Stomach (tissue), 9 donors: ENCODE data around the gene OGFOD2. TPM values are rescaled to one million over a fixed set of nuclear protein-coding genes. Genes with fewer than 3 reads are reported as not detected.
"Not testable (repeated sequence)": the region's sequence is repeated elsewhere in the genome, so short reads cannot be mapped to it uniquely, and the experiment has no call there.

ENCODE experiments used
- DNase-seq, 2 donors: peaks; one replicate each; pipeline versions ENCODE4 v3.0.0 to v3.0.0-alpha.2; 2013 to 2019
- H3K27ac ChIP-seq, 5 donors: fragments of 200-600 bp in 4 of 5; sonication (generic) in 4 of 5; one replicate each; pipeline ENCODE4 v1.5.1; 2013 to 2019; ENCODE audit warnings: mild to moderate bottlenecking in 1 of 5, moderate library complexity in 1 of 5
- H3K27me3 ChIP-seq, 3 donors: fragments of 200-600 bp; sonication (generic); one replicate each; pipeline ENCODE4 v1.5.1; 2017 to 2019; ENCODE audit warnings: mixed run types in 1 of 3
- H3K36me3 ChIP-seq, 4 donors: fragments of 200-600 bp; sonication (generic); 1 replicate in 3 of 4; 2 replicates in 1 of 4; pipeline ENCODE4 v1.5.1; 2016 to 2019
- H3K4me1 ChIP-seq, 4 donors: fragments of 200-600 bp; sonication (generic); one replicate each; pipeline ENCODE4 v1.5.1; 2016 to 2019
- H3K4me3 ChIP-seq, 4 donors: fragments of 200-600 bp; sonication (generic) in 3 of 4; one replicate each; pipeline ENCODE4 v1.5.1; 2016 to 2019; ENCODE audit warnings: mild to moderate bottlenecking in 1 of 4
- H3K9me3 ChIP-seq, 4 donors: fragments of 200-600 bp; sonication (generic); one replicate each; pipeline ENCODE4 v1.5.1; 2016 to 2019
- CTCF ChIP-seq, 7 experiments: fragments of 450-650 bp in 4 of 7; fragments of 200-600 bp in 3 of 7; sonication (generic) in 3 of 7; IDR thresholded peaks; one replicate each; pipeline ENCODE4 v1.5.1; 2016 to 2019; ENCODE audit warnings: antibody characterized with exemption in 7 of 7, control low read depth in 2 of 7, mild to moderate bottlenecking in 1 of 7
- EP300 ChIP-seq: sonication (generic); formaldehyde crosslinking; IDR thresholded peaks from one replicate; pipeline ENCODE4 v1.6.1; 2017; ENCODE audit warnings: antibody characterized with exemption
- POLR2A ChIP-seq, 4 donors: fragments of 450-650 bp; IDR thresholded peaks; one replicate each; pipeline ENCODE4 v1.6.1; 2016; ENCODE audit warnings: antibody characterized with exemption in 4 of 4, control low read depth in 2 of 4, mild to moderate bottlenecking in 1 of 4, moderate library complexity in 1 of 4
- POLR2AphosphoS5 ChIP-seq, 3 donors: sonication (generic); formaldehyde crosslinking; IDR thresholded peaks; one replicate each; pipeline ENCODE4 v1.6.1; 2016; ENCODE audit warnings: antibody characterized with exemption in 3 of 3
- WGBS, 5 donors: extraction: QIAGEN DNeasy Blood & Tissue Kit in 3 of 5; methylation state at CpG; one replicate each; pipeline versions ENCODE4 v1.1.5 to v1.1.7; 2013 to 2018; 5-methylcytosine and 5-hydroxymethylcytosine counted together
- intact Hi-C: fragments of 100-400 bp; cut with DNase I; formaldehyde crosslinking; loops from one replicate; pipeline ENCODE4 v1.15.1; 2023; ENCODE audit warnings: low total_unique reads
- polyA plus RNA-seq, 3 donors: library from polyadenylated mRNA; stranded (reverse); fragments of 200-250 nt; gene quantifications; one replicate each; pipeline ENCODE4 v1.2.3, GENCODE V29; 2013
- total RNA-seq, 5 donors: library from RNA; depleted of rRNA; stranded (reverse); fragments of >200 nt; gene quantifications; one replicate each; pipeline versions ENCODE4 v1.1.0 to v1.2.3, GENCODE V29; 2014 to 2016
- donor health status: healthy with polysubstance abuse.
- donor health status: Bipolar disorder and iron deficiency.
- donor health status: healthy.

The OGFOD2 gene
- total and polyA plus RNA-seq, 8 donors, result 1.7 to 29.2 (median 13.7) TPM

- WGBS, 5 donors, result 81 to 88% (median 85%) methylated on average over 3 of the region's 3 CpGs
- Histone ChIP-seq H3K9me3 (no peaks in the 10 kb centered on the region), H3K36me3 (peaks cover 0 to 26% (median 8%) of the 10 kb centered on the region in 4 donors), H3K27ac (no peak overlapping the region), H3K27me3 (no peaks in the 10 kb centered on the region), H3K4me3 (no peak overlapping the region), H3K4me1 (peaks cover 0 to 10% (median 4%) of the 10 kb centered on the region in 4 donors)
- no peak for DNase-seq
- no peak for TF ChIP-seq POLR2AphosphoS5 (IDR thresholded peaks at IDR 0.05)
- TF ChIP-seq POLR2A (IDR thresholded peaks at IDR 0.05), result no peak
- no peak for TF ChIP-seq CTCF (IDR thresholded peaks at IDR 0.05)
- TF ChIP-seq EP300, result no peak
- intact Hi-C loops, result no loop called here
Measured at GRCh38 chr12:122937622-122938091, 37.4 kb upstream of the OGFOD2 start.

GRCh38 chr12:122939125-122939524 lies 35.9 kb upstream of the OGFOD2 start:
- H3K27me3 ChIP-seq, result no peaks in the 10 kb centered on the region
- H3K27ac ChIP-seq, result no peak overlapping the region
- no peak overlapping the region for H3K4me3 ChIP-seq
- peaks cover 0 to 19% (median 8%) of the 10 kb centered on the region in 4 donors for H3K36me3 ChIP-seq
- intact Hi-C loops, result no loop called here
- H3K4me1 ChIP-seq, result peaks cover 3 to 24% (median 7%) of the 10 kb centered on the region in 4 donors
- TF ChIP-seq POLR2A (IDR thresholded peaks at IDR 0.05), result no peak
- no peak for TF ChIP-seq EP300
- no peak for TF ChIP-seq POLR2AphosphoS5 (IDR thresholded peaks at IDR 0.05)
- no peak for TF ChIP-seq CTCF (IDR thresholded peaks at IDR 0.05)
- 83 to 93% (median 90%) methylated on average over 4 of the region's 4 CpGs for WGBS, 5 donors
- DNase-seq, result no peak
- no peaks in the 10 kb centered on the region for H3K9me3 ChIP-seq

GRCh38 chr12:122941351-122941750 lies 33.7 kb upstream of the OGFOD2 start:
- H3K9me3 ChIP-seq, intact Hi-C loops, H3K27me3 ChIP-seq, H3K4me3 ChIP-seq, H3K27ac ChIP-seq, DNase-seq: not testable (repeated sequence)
- WGBS, 5 donors, result 53 to 82% (median 71%) methylated on average over 5 of the region's 5 CpGs
- H3K4me1 ChIP-seq, result peaks cover 17 to 47% (median 20%) of the 10 kb centered on the region in 4 donors
- H3K36me3 ChIP-seq, result peaks cover 0 to 19% (median 4%) of the 10 kb centered on the region in 4 donors

- no peak for DNase-seq
- peaks cover 0 to 19% (median 2%) of the 10 kb centered on the region in 4 donors for H3K36me3 ChIP-seq
- no peak for TF ChIP-seq EP300
- TF ChIP-seq CTCF (IDR thresholded peaks at IDR 0.05), result no peak
- TF ChIP-seq POLR2AphosphoS5 (IDR thresholded peaks at IDR 0.05), result no peak
- no peak for TF ChIP-seq POLR2A (IDR thresholded peaks at IDR 0.05)
- H3K27ac ChIP-seq, result peak overlapping the region; percentile 3 to 69 (median 39)
- H3K27me3 ChIP-seq, result no peaks in the 10 kb centered on the region
- intact Hi-C loops, result no loop called here
- WGBS, 5 donors, result 93 to 100% (median 95%) methylated on average over 2 of the region's 2 CpGs
- H3K9me3 ChIP-seq, result no peaks in the 10 kb centered on the region
- no peak overlapping the region for H3K4me3 ChIP-seq
- H3K4me1 ChIP-seq, result peaks cover 30 to 59% (median 31%) of the 10 kb centered on the region in 4 donors
Measured at GRCh38 chr12:122942637-122943036, 32.4 kb upstream of the OGFOD2 start.

- Histone ChIP-seq H3K27me3 (no peaks in the 10 kb centered on the region), H3K27ac (peak overlapping the region; percentile 3 to 69 (median 39)), H3K9me3 (no peaks in the 10 kb centered on the region), H3K4me1 (peaks cover 33 to 63% (median 34%) of the 10 kb centered on the region in 4 donors), H3K4me3 (no peak overlapping the region), H3K36me3 (peaks cover 0 to 16% (median 2%) of the 10 kb centered on the region in 4 donors)
- TF ChIP-seq EP300, result no peak
- TF ChIP-seq CTCF (IDR thresholded peaks at IDR 0.05), result no peak
- no peak for TF ChIP-seq POLR2A (IDR thresholded peaks at IDR 0.05)
- no peak for TF ChIP-seq POLR2AphosphoS5 (IDR thresholded peaks at IDR 0.05)
- WGBS, 5 donors, result 61 to 76% (median 74%) methylated on average over 13 of the region's 13 CpGs
- no peak for DNase-seq
- intact Hi-C loops, result no loop called here
Measured at GRCh38 chr12:122943196-122943595, 31.8 kb upstream of the OGFOD2 start.
